OCI-LY7 (cell line): ENCODE data around the gene SERPINA12. TPM values are rescaled to one million over a fixed set of nuclear protein-coding genes. Genes with fewer than 3 reads are reported as not detected.

Experiments used
- BruUV-seq: library from RNA; stranded (reverse); fragments of 400-500 nt; replicated peaks from 2 replicates; lab custom pipeline; 2021; lab: Mats Ljungman, UMichigan
- CTCF ChIA-PET: fragments of 300-600 bp; sonication (Branson Sonifier 250); formaldehyde crosslinking; loops from one replicate; lab custom pipeline; 2022; ENCODE audit warnings: antibody characterized with exemption; ENCODE audit not compliant: unreplicated experiment; lab: Charles Lee
- POLR2A ChIA-PET: fragments of 300-600 bp; sonication (Branson Sonifier 250); formaldehyde crosslinking; loops from one replicate; lab custom pipeline; 2022; ENCODE audit warnings: antibody characterized with exemption; lab: Charles Lee
- DNase-seq: peaks from one replicate; pipeline ENCODE4 v3.0.0-alpha.2; 2015; ENCODE audit warnings: low spot score
- H2AFZ ChIP-seq: fragments of 200-600 bp; sonication (generic), shearing (Covaris generic); 2 replicates; pipeline ENCODE4 v1.6.1; 2014; ENCODE audit warnings: mild to moderate bottlenecking, antibody characterized with exemption, low read length, moderate library complexity
- H3K27ac ChIP-seq: fragments of 200-600 bp; sonication (generic); 2 replicates; pipeline ENCODE4 v1.5.1; 2014; ENCODE audit warnings: mixed run types, low read depth, mild to moderate bottlenecking, moderate library complexity, low read length, inconsistent platforms; ENCODE audit not compliant: poor library complexity, severe bottlenecking
- H3K36me3 ChIP-seq: fragments of 200-600 bp; sonication (generic); 2 replicates; pipeline ENCODE4 v1.6.1; 2014; ENCODE audit warnings: mild to moderate bottlenecking, antibody characterized with exemption, low read length, moderate library complexity, mixed read lengths; ENCODE audit not compliant: insufficient read depth
- H3K4me1 ChIP-seq: fragments of 200-600 bp; sonication (generic); 2 replicates; pipeline ENCODE4 v1.5.1; 2014; ENCODE audit warnings: mild to moderate bottlenecking, low read length; ENCODE audit not compliant: insufficient read depth, poor library complexity, severe bottlenecking
- H3K4me2 ChIP-seq: fragments of 200-600 bp; sonication (generic); 2 replicates; pipeline ENCODE4 v1.6.1; 2014; ENCODE audit warnings: mild to moderate bottlenecking, low read length
- H3K4me3 ChIP-seq: fragments of 200-600 bp; sonication (generic); 2 replicates; pipeline ENCODE4 v1.5.1; 2014; ENCODE audit warnings: mild to moderate bottlenecking, low read depth, low read length; ENCODE audit not compliant: poor library complexity, severe bottlenecking
- H3K79me2 ChIP-seq: fragments of 200-600 bp; sonication (generic); 2 replicates; pipeline ENCODE4 v1.6.1; 2016; ENCODE audit warnings: low read depth, mild to moderate bottlenecking, low read length, moderate library complexity, mixed read lengths; ENCODE audit not compliant: insufficient read depth
- H3K9me2 ChIP-seq: fragments of 200-600 bp; sonication (generic); 2 replicates; pipeline ENCODE4 v1.6.1; 2016; ENCODE audit warnings: mild to moderate bottlenecking, low read length, mixed read lengths; ENCODE audit not compliant: insufficient read depth
- H3K9me3 ChIP-seq: fragments of 200-600 bp; sonication (generic); 2 replicates; pipeline ENCODE4 v1.6.1; 2014; ENCODE audit warnings: mild to moderate bottlenecking, mixed run types, low read length, mixed read lengths
- H4K20me1 ChIP-seq: fragments of 200-600 bp; sonication (generic); 2 replicates; pipeline ENCODE4 v1.6.1; 2014; ENCODE audit warnings: mild to moderate bottlenecking, antibody characterized with exemption, low read length, moderate library complexity, mixed read lengths; ENCODE audit not compliant: insufficient read depth
- CTCF ChIP-seq: fragments of 200-600 bp; sonication (generic); conservative IDR thresholded peaks from 2 replicates; pipeline ENCODE4 v1.5.1; 2014; ENCODE audit warnings: mild to moderate bottlenecking, antibody characterized with exemption, low read length, moderate library complexity, mixed read lengths
- EZH2phosphoT487 ChIP-seq: fragments of 200-600 bp; sonication (generic); IDR thresholded peaks from 2 replicates; pipeline ENCODE4 v1.6.1; 2018; ENCODE audit warnings: low read depth, borderline replicate concordance, mild to moderate bottlenecking, mixed run types, antibody characterized with exemption, low read length, moderate library complexity, mixed read lengths
- intact Hi-C: fragments of 100-400 bp; cut with micrococcal nuclease; formaldehyde crosslinking; loops from one replicate; pipeline ENCODE4 v1.10.0; 2022; ENCODE audit not compliant: unreplicated experiment
- total RNA-seq, 2 experiments: library from RNA; depleted of rRNA in 1 of 2; stranded (reverse); fragments of >200 nt in 1 of 2; shearing (Covaris generic) in 1 of 2; gene quantifications; 2 replicates each; pipeline ENCODE4 v1.2.3, GENCODE V29; 2014 to 2022

The SERPINA12 gene
- total RNA-seq, 2 experiments from 2014 or later: not detected

GRCh38 chr14:94458558-94459205, 50.6 kb downstream of the SERPINA12 start:
- Histone ChIP-seq H2AFZ (no peak overlapping the region), H3K4me2 (no peak overlapping the region), H3K4me3 (no peak overlapping the region), H3K4me1 (no peaks in the 10 kb centered on the region), H3K9me2 (no peaks in the 10 kb centered on the region), H3K36me3 (no peaks in the 10 kb centered on the region), H3K9me3 (no peaks in the 10 kb centered on the region), H3K79me2 (no peaks in the 10 kb centered on the region), H4K20me1 (no peaks in the 10 kb centered on the region), H3K27ac (no peak overlapping the region)
- BruUV-seq: no TSS peak
- CTCF ChIA-PET: no interaction called here
- TF ChIP-seq CTCF (no peak), EZH2phosphoT487 (no peak)
- no peak for DNase-seq
- POLR2A ChIA-PET: no interaction called here
- intact Hi-C loops: no loop called here

GRCh38 chr14:94458096-94458495, 51.2 kb downstream of the SERPINA12 start:
- H4K20me1 ChIP-seq: no peaks in the 10 kb centered on the region
- no peak overlapping the region for H3K4me3 ChIP-seq
- no TSS peak for BruUV-seq
- intact Hi-C loops: no loop called here
- ChIA-PET CTCF (no interaction called here), POLR2A (no interaction called here)
- no peak for TF ChIP-seq CTCF
- no peak for TF ChIP-seq EZH2phosphoT487
- H3K79me2 ChIP-seq: no peaks in the 10 kb centered on the region
- H3K4me2 ChIP-seq: no peak overlapping the region
- DNase-seq: no peak
- H3K36me3 ChIP-seq: no peaks in the 10 kb centered on the region
- H3K9me2 ChIP-seq: no peaks in the 10 kb centered on the region
- H3K27ac ChIP-seq: no peak overlapping the region
- H2AFZ ChIP-seq: no peak overlapping the region
- no peaks in the 10 kb centered on the region for H3K4me1 ChIP-seq
- H3K9me3 ChIP-seq: no peaks in the 10 kb centered on the region

- H4K20me1 ChIP-seq: no peaks in the 10 kb centered on the region
- intact Hi-C loops: no loop called here
- no peak overlapping the region for H3K27ac ChIP-seq
- H3K4me3 ChIP-seq: no peak overlapping the region
- no peak for DNase-seq
- H3K9me3 ChIP-seq: no peaks in the 10 kb centered on the region
- ChIA-PET CTCF (no interaction called here), POLR2A (no interaction called here)
- H3K36me3 ChIP-seq: no peaks in the 10 kb centered on the region
- no peaks in the 10 kb centered on the region for H3K79me2 ChIP-seq
- H2AFZ ChIP-seq: no peak overlapping the region
- no TSS peak for BruUV-seq
- no peaks in the 10 kb centered on the region for H3K4me1 ChIP-seq
- no peaks in the 10 kb centered on the region for H3K9me2 ChIP-seq
- H3K4me2 ChIP-seq: no peak overlapping the region
- TF ChIP-seq CTCF: no peak
Observed at GRCh38 chr14:94455928-94456327, 53.3 kb downstream of the SERPINA12 start.
